Stimulated activated CD4-positive, alpha-beta T cell treated with anti-CD3 and anti-CD28 coated beads, Interleukin-4, amount 100 ng/mL, for 1 hour (primary cell): ENCODE data around the gene STX11.

Experiments used
- DNase-seq: peaks from one replicate; pipeline ENCODE4 v3.0.0-alpha.2; 2020

STX11 gene

DNA sequence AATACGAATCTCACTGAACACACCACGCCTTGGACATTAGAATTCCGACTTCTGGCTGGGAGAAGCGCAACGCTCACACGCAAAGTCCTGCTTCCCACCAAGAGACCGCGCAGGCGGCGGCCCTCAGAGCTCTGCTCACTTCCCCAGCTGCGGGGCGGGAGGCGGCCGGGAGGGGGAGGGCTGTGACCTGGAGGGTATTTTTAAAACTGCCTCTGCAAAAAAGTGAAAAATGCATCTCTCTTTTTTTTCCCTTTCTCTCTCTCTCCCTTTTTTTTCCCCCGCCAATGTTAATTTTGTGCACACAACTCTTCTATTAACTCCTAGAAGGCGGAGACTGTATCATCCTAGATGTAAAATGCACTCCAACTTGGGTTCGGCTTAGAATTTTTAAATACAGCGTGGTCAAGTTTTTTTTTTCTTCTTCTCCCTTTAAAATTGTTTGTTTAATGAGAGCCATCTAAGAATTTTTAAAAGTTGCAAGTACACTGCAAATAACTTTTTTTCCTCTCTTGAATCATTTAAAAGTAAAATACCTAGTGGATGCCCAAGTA, 66.4 kb downstream of the STX11 start:
- DNase-seq: peak; percentile 70

DNA sequence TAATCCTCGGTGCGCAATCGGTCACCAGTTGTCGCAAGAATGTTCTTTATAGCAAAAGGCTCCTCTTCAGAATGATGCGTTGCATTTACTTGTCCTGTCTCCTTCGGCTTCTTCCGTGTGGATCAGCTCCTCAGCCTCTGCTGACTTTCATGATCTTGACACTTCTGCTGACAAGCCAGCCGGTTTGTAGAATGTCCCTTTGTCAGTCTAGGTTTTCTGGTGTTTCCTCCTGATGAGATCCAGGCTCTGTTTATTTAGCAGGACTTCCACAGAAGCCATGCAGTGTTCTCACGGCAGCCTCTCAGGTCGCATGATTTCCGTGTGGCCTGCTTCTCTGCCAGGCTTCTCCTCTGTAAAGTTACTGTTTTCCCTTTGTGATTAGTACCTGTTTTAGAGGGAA, 66.9 kb downstream of the STX11 start:
- no peak for DNase-seq

- DNase-seq: no peak
Observed at GRCh38 chr6:144217797-144218196, 67.5 kb downstream of the STX11 start.

DNA sequence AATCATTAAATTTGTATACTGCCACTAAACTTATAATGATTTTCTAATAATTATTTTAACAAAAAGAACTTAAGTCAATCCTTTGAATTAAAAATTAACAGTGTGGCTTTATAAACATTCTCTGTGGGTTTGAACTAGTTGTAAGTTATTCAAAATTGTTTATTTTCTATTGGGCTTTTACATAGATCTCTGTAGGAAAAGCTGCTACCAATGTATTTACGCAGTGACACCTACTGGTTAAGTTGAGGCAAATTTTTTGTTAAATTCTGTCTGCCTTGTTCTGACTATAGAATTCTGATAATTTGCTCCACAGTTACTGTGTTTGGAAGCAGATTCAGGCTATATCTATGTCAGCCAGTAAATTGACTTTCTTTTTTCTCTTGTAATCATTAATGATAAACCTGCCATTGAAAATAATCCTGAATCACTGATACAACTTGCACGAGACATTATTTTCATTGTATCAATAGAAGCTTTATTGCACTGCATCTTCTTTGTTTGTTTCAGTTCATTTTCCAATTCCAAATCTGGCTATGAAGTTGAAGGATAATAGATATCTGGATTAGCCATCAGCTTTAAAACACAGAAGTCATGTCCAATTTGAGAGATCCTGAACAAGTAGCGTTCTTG, 68.9 kb downstream of the STX11 start:
- DNase-seq: no peak

DNA sequence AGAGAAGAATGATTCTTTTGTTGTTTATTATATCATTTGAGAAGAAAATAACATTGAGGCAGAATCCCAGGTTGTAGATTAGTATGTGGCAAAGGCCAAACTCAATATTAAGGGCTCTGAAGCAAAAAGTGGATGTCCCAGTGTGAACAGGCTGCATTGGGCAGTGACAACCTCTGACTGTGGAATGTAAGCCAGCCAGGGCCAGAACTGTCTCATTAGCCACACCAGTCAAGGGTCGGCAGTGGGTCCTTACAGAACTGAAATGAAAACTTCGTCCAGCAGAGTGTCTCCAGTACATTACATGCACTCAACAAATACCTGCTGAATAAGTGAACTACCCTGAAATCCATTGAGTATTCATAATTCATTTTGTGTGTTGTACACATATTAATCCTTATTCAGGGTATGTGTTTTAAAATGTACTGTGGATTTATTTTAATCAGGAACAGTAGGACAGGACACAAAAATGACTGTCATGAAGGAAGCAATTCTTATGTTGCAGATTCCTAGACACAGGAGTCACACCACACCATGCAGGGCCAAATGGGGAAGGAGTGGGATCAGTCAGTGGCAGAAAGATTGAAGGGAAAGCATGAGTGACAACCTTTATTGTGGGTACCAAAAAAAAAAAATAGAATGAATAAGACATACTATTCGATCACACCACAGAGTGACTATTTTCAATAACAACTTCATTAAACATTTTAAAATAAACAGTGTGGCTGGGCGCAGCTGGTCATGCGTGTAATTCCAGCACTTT, 69.9 kb downstream of the STX11 start:
- DNase-seq: no peak

GRCh38 chr6:144223686-144224085, 73.4 kb downstream of the STX11 start:
- DNase-seq: no peak

DNA sequence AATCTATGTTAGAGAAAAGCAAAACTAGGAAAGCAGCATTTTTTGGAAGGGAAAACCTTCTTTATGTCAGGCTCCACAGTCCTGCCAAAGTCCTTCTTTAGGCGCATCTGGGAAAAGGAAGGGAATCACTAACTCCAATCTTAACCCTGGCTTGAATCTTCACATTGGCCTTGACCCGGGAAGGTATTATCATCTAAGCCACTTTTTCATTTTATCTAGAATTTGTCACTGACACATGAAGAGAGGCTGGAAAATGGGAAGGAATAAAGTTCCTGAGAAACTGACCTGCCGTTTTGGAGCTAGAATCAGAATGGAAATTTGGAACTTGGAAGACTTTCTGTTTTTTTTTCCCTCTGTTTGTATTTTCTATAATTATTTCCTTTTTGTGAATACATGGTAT, 81.4 kb downstream of the STX11 start:
- DNase-seq: no peak

- DNase-seq: no peak
Observed at GRCh38 chr6:144232176-144232831, 82.0 kb downstream of the STX11 start.

GRCh38 chr6:144232832-144233230, 82.5 kb downstream of the STX11 start:
- DNase-seq: no peak

GRCh38 chr6:144234399-144234798, 84.1 kb downstream of the STX11 start:
- DNase-seq: no peak

DNA sequence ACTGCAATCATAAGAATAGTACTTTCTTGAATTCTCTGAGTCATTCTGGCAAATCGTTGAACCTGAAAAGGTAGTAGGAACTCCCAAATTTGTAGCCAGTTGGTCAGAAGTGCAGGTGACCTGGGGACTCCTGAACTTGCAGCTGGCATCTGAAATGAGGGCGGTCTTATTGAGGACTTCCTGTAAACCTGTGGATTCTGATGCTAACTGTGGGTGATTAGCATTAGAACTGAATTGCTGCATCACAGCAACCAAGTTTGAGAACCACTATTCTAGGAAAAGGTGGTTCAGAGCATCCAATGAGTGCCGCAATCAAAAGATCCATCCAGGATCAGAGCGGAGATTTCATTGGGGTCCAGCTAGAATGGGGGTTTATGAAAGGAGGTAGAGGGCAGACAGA, 84.6 kb downstream of the STX11 start:
- no peak for DNase-seq
